ENCODE data around the gene DMTF1. TPM values are rescaled to one million over a fixed set of nuclear protein-coding genes. Genes with fewer than 3 reads are reported as not detected.

The DMTF1 gene
- total RNA-seq, 2 experiments from 2014 or later, result 111 to 197 TPM

DNA sequence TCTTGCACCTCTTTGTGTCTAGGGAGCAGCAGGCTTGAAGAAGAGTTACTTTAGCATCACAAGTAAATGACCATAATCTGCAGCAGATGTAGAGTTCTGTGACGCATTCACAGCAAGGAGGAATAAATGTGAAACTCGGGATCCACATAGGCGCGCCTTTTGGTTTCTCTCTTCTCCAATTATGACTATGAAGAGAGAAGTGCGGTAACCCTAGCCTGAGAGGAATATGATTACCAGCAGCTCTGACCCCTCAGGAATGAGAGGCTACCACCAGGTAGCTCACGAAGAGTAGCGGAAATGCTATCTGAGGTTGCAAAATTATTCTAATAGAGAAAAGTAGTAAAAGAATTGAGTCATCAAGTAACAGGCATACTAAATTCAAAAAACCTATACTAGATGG is 25.2 kb upstream of the DMTF1 start:
- TF ChIP-seq, protein P1, sequence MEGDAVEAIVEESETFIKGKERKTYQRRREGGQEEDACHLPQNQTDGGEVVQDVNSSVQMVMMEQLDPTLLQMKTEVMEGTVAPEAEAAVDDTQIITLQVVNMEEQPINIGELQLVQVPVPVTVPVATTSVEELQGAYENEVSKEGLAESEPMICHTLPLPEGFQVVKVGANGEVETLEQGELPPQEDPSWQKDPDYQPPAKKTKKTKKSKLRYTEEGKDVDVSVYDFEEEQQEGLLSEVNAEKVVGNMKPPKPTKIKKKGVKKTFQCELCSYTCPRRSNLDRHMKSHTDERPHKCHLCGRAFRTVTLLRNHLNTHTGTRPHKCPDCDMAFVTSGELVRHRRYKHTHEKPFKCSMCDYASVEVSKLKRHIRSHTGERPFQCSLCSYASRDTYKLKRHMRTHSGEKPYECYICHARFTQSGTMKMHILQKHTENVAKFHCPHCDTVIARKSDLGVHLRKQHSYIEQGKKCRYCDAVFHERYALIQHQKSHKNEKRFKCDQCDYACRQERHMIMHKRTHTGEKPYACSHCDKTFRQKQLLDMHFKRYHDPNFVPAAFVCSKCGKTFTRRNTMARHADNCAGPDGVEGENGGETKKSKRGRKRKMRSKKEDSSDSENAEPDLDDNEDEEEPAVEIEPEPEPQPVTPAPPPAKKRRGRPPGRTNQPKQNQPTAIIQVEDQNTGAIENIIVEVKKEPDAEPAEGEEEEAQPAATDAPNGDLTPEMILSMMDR (conservative IDR thresholded peaks at IDR 0.05; ENCODE audit: low read length), result no peak
- no peak for TF ChIP-seq EZH2phosphoT487 (IDR thresholded peaks at IDR 0.05; ENCODE audit: borderline replicate concordance, low read depth, low read length)
- Histone ChIP-seq H3K4me1 (ENCODE audit: insufficient read depth, low read length, poor library complexity, severe bottlenecking) (no peaks in the 10 kb centered on the region), H3K36me3 (ENCODE audit: insufficient read depth, low read length) (no peaks in the 10 kb centered on the region), H4K20me1 (ENCODE audit: insufficient read depth, low read length) (no peaks in the 10 kb centered on the region), H3K4me2 (ENCODE audit: low read length) (no peak overlapping the region), H3K27ac (ENCODE audit: low read depth, low read length, poor library complexity, severe bottlenecking) (no peak overlapping the region), H2AFZ (ENCODE audit: low read length) (no peak overlapping the region), H3K9me2 (ENCODE audit: insufficient read depth, low read length) (no peaks in the 10 kb centered on the region), H3K4me3 (ENCODE audit: low read depth, low read length, poor library complexity, severe bottlenecking) (no peak overlapping the region), H3K79me2 (ENCODE audit: insufficient read depth, low read depth, low read length) (no peaks in the 10 kb centered on the region), H3K9me3 (ENCODE audit: low read length) (no peaks in the 10 kb centered on the region)
- BruUV-seq (replicated peaks), result no TSS peak
- intact Hi-C loops (cut with micrococcal nuclease; ENCODE audit: unreplicated experiment), result loop anchor here (10.0 kb wide), 1 partner anchor 278 kb away; no protein-coding TSS in a partner anchor
- DNase-seq (ENCODE audit: low spot score), result no peak
- POLR2A ChIA-PET, result no interaction called here
- CTCF ChIA-PET (ENCODE audit: unreplicated experiment), result no interaction called here

DNA sequence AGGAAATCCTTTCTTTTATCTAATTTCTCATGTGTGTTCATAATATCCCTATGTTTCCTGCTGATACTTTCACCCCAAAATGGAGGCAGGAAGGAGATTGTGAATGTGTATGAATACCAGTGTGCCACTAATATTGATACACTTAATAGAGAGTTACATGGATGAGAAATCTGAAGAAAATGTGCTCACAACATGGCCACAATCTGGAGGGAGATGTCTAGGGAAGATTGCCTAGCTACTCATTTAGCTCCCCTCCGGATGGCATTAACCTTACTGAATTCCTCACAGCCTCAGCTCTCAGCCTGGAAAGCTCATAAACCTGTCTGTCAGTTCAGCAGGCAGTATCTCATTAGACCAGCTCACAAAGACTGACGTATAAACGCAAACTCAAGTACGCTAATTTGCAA is 23.4 kb upstream of the DMTF1 start:
- CTCF ChIA-PET (ENCODE audit: unreplicated experiment), result no interaction called here
- Histone ChIP-seq H3K4me1 (ENCODE audit: insufficient read depth, low read length, poor library complexity, severe bottlenecking) (no peaks in the 10 kb centered on the region), H3K9me3 (ENCODE audit: low read length) (no peaks in the 10 kb centered on the region), H3K79me2 (ENCODE audit: insufficient read depth, low read depth, low read length) (no peaks in the 10 kb centered on the region), H4K20me1 (ENCODE audit: insufficient read depth, low read length) (no peaks in the 10 kb centered on the region), H3K36me3 (ENCODE audit: insufficient read depth, low read length) (no peaks in the 10 kb centered on the region), H3K9me2 (ENCODE audit: insufficient read depth, low read length) (no peaks in the 10 kb centered on the region), H3K4me3 (ENCODE audit: low read depth, low read length, poor library complexity, severe bottlenecking) (no peak overlapping the region), H3K27ac (ENCODE audit: low read depth, low read length, poor library complexity, severe bottlenecking) (no peak overlapping the region), H3K4me2 (ENCODE audit: low read length) (no peak overlapping the region), H2AFZ (ENCODE audit: low read length) (no peak overlapping the region)
- TF ChIP-seq, protein P1 (conservative IDR thresholded peaks at IDR 0.05; ENCODE audit: low read length), result no peak
- TF ChIP-seq EZH2phosphoT487 (IDR thresholded peaks at IDR 0.05; ENCODE audit: borderline replicate concordance, low read depth, low read length), result no peak
- DNase-seq (ENCODE audit: low spot score), result no peak
- BruUV-seq (replicated peaks), result no TSS peak
- POLR2A ChIA-PET, result interaction anchor here (0.6 to 2.2 kb wide), 3 partner anchors 12 to 202 kb away, joined by 3 to 8 read pairs (median 7); no protein-coding TSS in a partner anchor
- intact Hi-C loops (cut with micrococcal nuclease; ENCODE audit: unreplicated experiment), result loop anchor here (10.0 kb wide), 1 partner anchor 276 kb away; no protein-coding TSS in a partner anchor

DNA sequence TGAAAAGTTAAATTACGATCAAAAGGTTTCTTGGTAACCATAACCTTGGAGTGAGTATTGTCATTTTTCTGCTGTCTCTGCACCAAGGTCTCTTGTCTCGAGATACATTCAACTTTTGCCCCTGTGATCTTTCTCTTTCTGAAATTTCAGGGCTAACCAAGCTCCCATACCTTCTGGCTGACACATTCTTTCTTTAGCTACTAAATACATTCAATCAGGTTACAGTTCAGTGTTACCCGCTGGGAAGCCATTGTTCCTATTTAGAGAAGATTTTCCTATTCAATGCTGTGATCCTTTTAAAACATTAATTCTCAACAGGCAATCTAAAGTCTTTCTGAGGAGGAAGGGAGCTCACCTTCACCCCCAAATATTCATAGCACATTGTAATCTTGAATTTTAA is 22.9 kb upstream of the DMTF1 start:
- no TSS peak for BruUV-seq (replicated peaks)
- ChIA-PET POLR2A (interaction anchor here (0.6 to 2.2 kb wide), 4 partner anchors 11 to 581 kb away, joined by 3 to 8 read pairs (median 5); no protein-coding TSS in a partner anchor), CTCF (ENCODE audit: unreplicated experiment) (no interaction called here)
- Histone ChIP-seq H3K27ac (ENCODE audit: low read depth, low read length, poor library complexity, severe bottlenecking) (no peak overlapping the region), H3K4me1 (ENCODE audit: insufficient read depth, low read length, poor library complexity, severe bottlenecking) (no peaks in the 10 kb centered on the region), H4K20me1 (ENCODE audit: insufficient read depth, low read length) (no peaks in the 10 kb centered on the region), H3K79me2 (ENCODE audit: insufficient read depth, low read depth, low read length) (no peaks in the 10 kb centered on the region), H3K4me3 (ENCODE audit: low read depth, low read length, poor library complexity, severe bottlenecking) (no peak overlapping the region), H3K36me3 (ENCODE audit: insufficient read depth, low read length) (no peaks in the 10 kb centered on the region), H3K4me2 (ENCODE audit: low read length) (no peak overlapping the region), H2AFZ (ENCODE audit: low read length) (no peak overlapping the region), H3K9me2 (ENCODE audit: insufficient read depth, low read length) (no peaks in the 10 kb centered on the region), H3K9me3 (ENCODE audit: low read length) (no peaks in the 10 kb centered on the region)
- intact Hi-C loops (cut with micrococcal nuclease; ENCODE audit: unreplicated experiment), result loop anchor here (10.0 kb wide), 1 partner anchor 275 kb away; no protein-coding TSS in a partner anchor
- TF ChIP-seq EZH2phosphoT487 (IDR thresholded peaks at IDR 0.05; ENCODE audit: borderline replicate concordance, low read depth, low read length), result no peak
- TF ChIP-seq, protein P1 (conservative IDR thresholded peaks at IDR 0.05; ENCODE audit: low read length), result no peak
- DNase-seq (ENCODE audit: low spot score), result no peak
